H9 (cell line): Measurements from ENCODE around the gene TPPP3. TPM values are rescaled to one million over a fixed set of nuclear protein-coding genes. Genes with fewer than 3 reads are reported as not detected.

Experiments
- DNase-seq: peaks from one replicate; pipeline ENCODE4 v3.0.0-alpha.2; 2017
- H2AFZ ChIP-seq: one replicate; pipeline ENCODE4 v1.6.1; 2013; ENCODE audit warnings: mild to moderate bottlenecking, low read length, control low read depth, moderate library complexity
- H2AK5ac ChIP-seq: 2 replicates; pipeline ENCODE4 v1.6.1; 2013; ENCODE audit warnings: low read length, control low read depth, mixed read lengths; ENCODE audit not compliant: insufficient read length
- H2BK120ac ChIP-seq: one replicate; pipeline ENCODE4 v1.6.1; 2013; ENCODE audit warnings: low read depth, mild to moderate bottlenecking, low read length, control low read depth, inconsistent platforms; ENCODE audit not compliant: poor library complexity, severe bottlenecking
- H2BK12ac ChIP-seq: 2 replicates; pipeline ENCODE4 v1.6.1; 2013; ENCODE audit warnings: low read length, control low read depth, mixed read lengths, low read depth; ENCODE audit not compliant: insufficient read length
- H2BK15ac ChIP-seq: 2 replicates; pipeline ENCODE4 v1.6.1; 2013; ENCODE audit warnings: low read depth, low read length, control low read depth
- H2BK20ac ChIP-seq: one replicate; pipeline ENCODE4 v1.6.1; 2013; ENCODE audit warnings: low read depth, mild to moderate bottlenecking, low read length, control low read depth, inconsistent platforms; ENCODE audit not compliant: poor library complexity, severe bottlenecking
- H2BK5ac ChIP-seq: 2 replicates; pipeline ENCODE4 v1.6.1; 2013; ENCODE audit warnings: low read length, control low read depth, mixed read lengths; ENCODE audit not compliant: insufficient read length
- H3K14ac ChIP-seq: 2 replicates; pipeline ENCODE4 v1.6.1; 2013; ENCODE audit warnings: low read length, control low read depth; ENCODE audit not compliant: insufficient read depth
- H3K18ac ChIP-seq: 2 replicates; pipeline ENCODE4 v1.6.1; 2013; ENCODE audit warnings: low read depth, mild to moderate bottlenecking, mixed read lengths, low read length, control low read depth; ENCODE audit not compliant: insufficient read length
- H3K23ac ChIP-seq: 2 replicates; pipeline ENCODE4 v1.6.1; 2013; ENCODE audit warnings: low read length, control low read depth, mixed read lengths, low read depth; ENCODE audit not compliant: insufficient read length
- H3K23me2 ChIP-seq: 2 replicates; pipeline ENCODE4 v1.6.1; 2013; ENCODE audit warnings: low read depth, mild to moderate bottlenecking, mixed read lengths, low read length, control low read depth; ENCODE audit not compliant: insufficient read length, poor library complexity, severe bottlenecking
- H3K27ac ChIP-seq: 2 replicates; pipeline ENCODE4 v1.5.1; 2013; ENCODE audit warnings: low read length, control low read depth, mixed read lengths, low read depth; ENCODE audit not compliant: insufficient read length
- H3K27me3 ChIP-seq: 2 replicates; pipeline ENCODE4 v1.6.1; 2013; ENCODE audit warnings: low read length, control low read depth, inconsistent platforms; ENCODE audit not compliant: insufficient read depth
- H3K4ac ChIP-seq: 2 replicates; pipeline ENCODE4 v1.6.1; 2013; ENCODE audit warnings: low read depth, mild to moderate bottlenecking, control low read depth, inconsistent platforms, low read length, moderate library complexity
- H3K4me1 ChIP-seq: 2 replicates; pipeline ENCODE4 v1.6.1; 2013; ENCODE audit warnings: low read length, control low read depth, inconsistent platforms; ENCODE audit not compliant: insufficient read depth
- H3K4me2 ChIP-seq: 2 replicates; pipeline ENCODE4 v1.6.1; 2013; ENCODE audit warnings: low read length, control low read depth, mixed read lengths; ENCODE audit not compliant: insufficient read length, insufficient read depth
- H3K56ac ChIP-seq: 2 replicates; pipeline ENCODE4 v1.6.1; 2013; ENCODE audit warnings: low read depth, mild to moderate bottlenecking, mixed read lengths, low read length, control low read depth; ENCODE audit not compliant: insufficient read length
- H3K79me1 ChIP-seq: 2 replicates; pipeline ENCODE4 v1.6.1; 2013; ENCODE audit warnings: low read depth, mild to moderate bottlenecking, moderate library complexity, low read length, control low read depth, inconsistent platforms; ENCODE audit not compliant: insufficient read depth, poor library complexity, severe bottlenecking
- H3K79me2 ChIP-seq: 2 replicates; pipeline ENCODE4 v1.6.1; 2013; ENCODE audit warnings: low read length, control low read depth, inconsistent platforms; ENCODE audit not compliant: insufficient read depth
- H3K9ac ChIP-seq: 2 replicates; pipeline ENCODE4 v1.6.1; 2013; ENCODE audit warnings: low read length, control low read depth, mixed read lengths; ENCODE audit not compliant: insufficient read length; ENCODE audit errors: extremely low read depth
- H3K9me3 ChIP-seq: one replicate; pipeline ENCODE4 v1.6.1; 2013; ENCODE audit warnings: low read depth, low read length, inconsistent platforms; ENCODE audit not compliant: control insufficient read depth
- H3T11ph ChIP-seq: one replicate; pipeline ENCODE4 v1.6.1; 2013; ENCODE audit warnings: mild to moderate bottlenecking, low read length, control low read depth, inconsistent platforms
- H4K20me1 ChIP-seq: one replicate; pipeline ENCODE4 v1.6.1; 2013; ENCODE audit not compliant: control insufficient read depth, insufficient read length, insufficient read depth
- H4K5ac ChIP-seq: 2 replicates; pipeline ENCODE4 v1.6.1; 2013; ENCODE audit warnings: low read depth, mild to moderate bottlenecking, mixed read lengths, low read length, control low read depth; ENCODE audit not compliant: insufficient read length
- H4K8ac ChIP-seq: replicated peaks from 2 replicates; pipeline ENCODE4 v1.6.1; 2013; ENCODE audit warnings: low read length, control low read depth, mixed read lengths, low read depth; ENCODE audit not compliant: insufficient read length
- H4K91ac ChIP-seq: 2 replicates; pipeline ENCODE4 v1.6.1; 2013; ENCODE audit warnings: low read depth, mild to moderate bottlenecking, moderate library complexity, mixed read lengths, low read length, control low read depth; ENCODE audit not compliant: insufficient read length
- H3K27ac Mint-ChIP-seq, 3 experiments: 2 replicates in 2 of 3; 3 replicates in 1 of 3; pipeline ENCODE4 v1.8.0; 2020 to 2021; ENCODE audit warnings: mixed read lengths in 3 of 3, mild to moderate bottlenecking in 1 of 3, moderate library complexity in 1 of 3
- H3K27me3 Mint-ChIP-seq: 2 replicates; pipeline ENCODE4 v1.8.0; 2021; ENCODE audit warnings: low read depth, mild to moderate bottlenecking, moderate library complexity, mixed read lengths
- H3K36me3 Mint-ChIP-seq, 3 experiments: 2 replicates in 2 of 3; 3 replicates in 1 of 3; pipeline ENCODE4 v1.8.0; 2020 to 2021; ENCODE audit warnings: low read depth in 3 of 3, mixed read lengths in 3 of 3; ENCODE audit not compliant: insufficient read depth in 1 of 3
- H3K4me1 Mint-ChIP-seq, 2 experiments: 2 replicates each; pipeline ENCODE4 v1.8.0; 2020; ENCODE audit warnings: mixed read lengths in 2 of 2
- H3K4me3 Mint-ChIP-seq, 2 experiments: 2 replicates in 1 of 2; 3 replicates in 1 of 2; pipeline ENCODE4 v1.8.0; 2020 to 2021; ENCODE audit warnings: mild to moderate bottlenecking in 2 of 2, mixed read lengths in 2 of 2, moderate library complexity in 1 of 2
- H3K9me3 Mint-ChIP-seq, 2 experiments: 2 replicates in 1 of 2; 3 replicates in 1 of 2; pipeline ENCODE4 v1.8.0; 2020; ENCODE audit warnings: mild to moderate bottlenecking in 2 of 2, mixed read lengths in 2 of 2, moderate library complexity in 1 of 2
- CTCF ChIP-seq: fragments of 200-600 bp; sonication (generic); conservative IDR thresholded peaks from 3 replicates; pipeline ENCODE4 v1.8.0; 2021; ENCODE audit warnings: antibody characterized with exemption, mild to moderate bottlenecking
- WGBS: extraction: QIAGEN DNeasy Blood & Tissue Kit; methylation state at CpG from one replicate; pipeline ENCODE4 v1.1.7; 2013; ENCODE audit warnings: missing lambda C conversion rate, low lambda C conversion rate, mixed read lengths; ENCODE audit not compliant: insufficient read length; ENCODE audit errors: extremely low coverage; 5-methylcytosine and 5-hydroxymethylcytosine counted together
- total RNA-seq: library from RNA; stranded (reverse); gene quantifications from 2 replicates; pipeline ENCODE4 v1.2.1, GENCODE V29; 2021

Gene TPPP3
- total RNA-seq, 1 experiment from 2014 or later: 0.79 TPM

- Histone ChIP-seq H3K27me3 (no peaks in the 10 kb centered on the region), H2BK15ac (no peak overlapping the region), H3K14ac (no peak overlapping the region), H3K27ac (no peak overlapping the region), H4K20me1 (no peaks in the 10 kb centered on the region), H4K91ac (no peak overlapping the region), H3K56ac (no peak overlapping the region), H2BK20ac (no peak overlapping the region), H2AK5ac (no peak overlapping the region), H3K4me2 (no peak overlapping the region), H3T11ph (no peak overlapping the region), H3K18ac (no peak overlapping the region), H3K79me2 (no peaks in the 10 kb centered on the region), H4K8ac (no peak overlapping the region), H4K5ac (no peak overlapping the region), H3K79me1 (no peaks in the 10 kb centered on the region), H3K4ac (no peak overlapping the region), H3K23ac (no peak overlapping the region), H3K9ac (no peak overlapping the region), H2BK5ac (no peak overlapping the region), H3K23me2 (no peaks in the 10 kb centered on the region), H3K4me1 (peaks cover 4% of the 10 kb centered on the region; the same call in 1 of the 2 replicates), H2AFZ (no peak overlapping the region), H2BK12ac (no peak overlapping the region), H3K9me3 (no peaks in the 10 kb centered on the region), H2BK120ac (no peak overlapping the region)
- Mint-ChIP-seq H3K4me3 (no peak overlapping the region), H3K36me3 (no peaks in the 10 kb centered on the region), H3K9me3 (no peaks in the 10 kb centered on the region), H3K27ac (no peak overlapping the region), H3K4me1 (peaks cover 18 to 23% of the 10 kb centered on the region in 2 experiments), H3K27me3 (peaks cover 30% of the 10 kb centered on the region)
- no peak for DNase-seq
- no peak for TF ChIP-seq CTCF
- no CpG with 5 or more reads among the region's 3 CpGs for WGBS
Observed at GRCh38 chr16:67383284-67383683, 10.0 kb downstream of the TPPP3 start.
